ENCODE measurements around the gene ASCL2.

DNA sequence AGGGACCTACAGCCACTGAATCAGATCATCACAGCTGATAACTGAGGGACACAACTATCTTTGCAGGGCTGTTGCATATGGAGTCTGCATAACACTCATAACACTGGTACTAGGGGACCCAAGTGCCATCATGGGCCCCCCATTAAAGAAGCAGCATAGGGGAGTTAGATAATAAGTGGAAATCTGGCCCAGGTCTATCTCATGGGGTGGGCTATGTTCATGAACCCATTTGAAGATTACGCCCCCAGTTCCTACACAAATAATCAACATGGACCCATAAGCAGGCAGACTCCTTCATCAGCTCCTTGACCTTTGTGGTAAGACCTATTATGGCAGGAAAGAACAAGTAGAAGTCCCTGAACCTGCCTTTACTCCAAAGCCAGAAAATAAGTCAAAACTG, 48.8 kb downstream of the ASCL2 start:
- TF ChIP-seq, protein P1, sequence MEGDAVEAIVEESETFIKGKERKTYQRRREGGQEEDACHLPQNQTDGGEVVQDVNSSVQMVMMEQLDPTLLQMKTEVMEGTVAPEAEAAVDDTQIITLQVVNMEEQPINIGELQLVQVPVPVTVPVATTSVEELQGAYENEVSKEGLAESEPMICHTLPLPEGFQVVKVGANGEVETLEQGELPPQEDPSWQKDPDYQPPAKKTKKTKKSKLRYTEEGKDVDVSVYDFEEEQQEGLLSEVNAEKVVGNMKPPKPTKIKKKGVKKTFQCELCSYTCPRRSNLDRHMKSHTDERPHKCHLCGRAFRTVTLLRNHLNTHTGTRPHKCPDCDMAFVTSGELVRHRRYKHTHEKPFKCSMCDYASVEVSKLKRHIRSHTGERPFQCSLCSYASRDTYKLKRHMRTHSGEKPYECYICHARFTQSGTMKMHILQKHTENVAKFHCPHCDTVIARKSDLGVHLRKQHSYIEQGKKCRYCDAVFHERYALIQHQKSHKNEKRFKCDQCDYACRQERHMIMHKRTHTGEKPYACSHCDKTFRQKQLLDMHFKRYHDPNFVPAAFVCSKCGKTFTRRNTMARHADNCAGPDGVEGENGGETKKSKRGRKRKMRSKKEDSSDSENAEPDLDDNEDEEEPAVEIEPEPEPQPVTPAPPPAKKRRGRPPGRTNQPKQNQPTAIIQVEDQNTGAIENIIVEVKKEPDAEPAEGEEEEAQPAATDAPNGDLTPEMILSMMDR (IDR thresholded peaks at IDR 0.05), result no peak
- TF ChIP-seq POLR2A (IDR thresholded peaks at IDR 0.05) (no peak), EP300 (IDR thresholded peaks at IDR 0.05) (no peak), POLR2AphosphoS5 (IDR thresholded peaks at IDR 0.05) (no peak)
